PC-9 (cell line): ENCODE results near the gene ENDOG. TPM values are rescaled to one million over a fixed set of nuclear protein-coding genes. Genes with fewer than 3 reads are reported as not detected.

ENCODE experiments used
- BruUV-seq: library from RNA; stranded (reverse); fragments of 400-500 nt; replicated peaks from 2 replicates; lab custom pipeline; 2021; lab: Mats Ljungman, UMichigan
- CTCF ChIA-PET: fragments of 300-600 bp; sonication (Branson Sonifier 250); formaldehyde crosslinking; loops from one replicate; lab custom pipeline; 2022; ENCODE audit warnings: antibody characterized with exemption; lab: Charles Lee
- POLR2A ChIA-PET: fragments of 300-600 bp; sonication (Branson Sonifier 250); formaldehyde crosslinking; loops from one replicate; lab custom pipeline; 2022; ENCODE audit warnings: antibody characterized with exemption; ENCODE audit not compliant: unreplicated experiment; lab: Charles Lee
- DNase-seq, 2 experiments: peaks; one replicate each; pipeline versions ENCODE4 v3.0.0 to v3.0.0-alpha.2; 2015 to 2022; ENCODE audit warnings: mixed read lengths in 1 of 2
- H2AFZ ChIP-seq: fragments of 200-600 bp; sonication (generic); 2 replicates; pipeline ENCODE4 v1.8.1; 2017; ENCODE audit warnings: antibody characterized with exemption
- H3F3A ChIP-seq: fragments of 200-600 bp; sonication (generic); 2 replicates; pipeline ENCODE4 v1.8.1; 2017; ENCODE audit warnings: antibody characterized with exemption, mild to moderate bottlenecking, low read depth; ENCODE audit not compliant: insufficient read depth
- H3K27ac ChIP-seq: fragments of 200-600 bp; sonication (generic); 2 replicates; pipeline ENCODE4 v1.6.1; 2016; ENCODE audit warnings: mixed run types
- H3K27me3 ChIP-seq: fragments of 200-600 bp; sonication (generic); 2 replicates; pipeline ENCODE4 v1.6.1; 2016; ENCODE audit warnings: low read depth, mixed run types; ENCODE audit not compliant: insufficient read depth
- H3K36me3 ChIP-seq: fragments of 200-600 bp; sonication (generic); 2 replicates; pipeline ENCODE4 v1.6.1; 2016; ENCODE audit warnings: low read depth, mixed run types
- H3K4me1 ChIP-seq: fragments of 200-600 bp; sonication (generic); replicated peaks from 2 replicates; pipeline ENCODE4 v1.6.1; 2016; ENCODE audit warnings: mixed run types; ENCODE audit not compliant: insufficient read depth
- H3K4me2 ChIP-seq: fragments of 200-600 bp; sonication (generic); 2 replicates; pipeline ENCODE4 v1.6.1; 2017; ENCODE audit warnings: mixed run types
- H3K4me3 ChIP-seq: fragments of 200-600 bp; sonication (generic); 2 replicates; pipeline ENCODE4 v1.6.1; 2016; ENCODE audit warnings: mixed run types
- H3K79me2 ChIP-seq: fragments of 200-600 bp; sonication (generic); 2 replicates; pipeline ENCODE4 v1.6.1; 2017; ENCODE audit warnings: low read depth, mixed run types
- H3K9me2 ChIP-seq: fragments of 200-600 bp; sonication (generic); 2 replicates; pipeline ENCODE4 v1.8.1; 2017; ENCODE audit warnings: mild to moderate bottlenecking; ENCODE audit not compliant: insufficient read depth
- H3K9me3 ChIP-seq: fragments of 200-600 bp; sonication (generic); 2 replicates; pipeline ENCODE4 v1.8.1; 2016; ENCODE audit warnings: low read depth; ENCODE audit not compliant: insufficient read depth
- H4K20me1 ChIP-seq: fragments of 200-600 bp; sonication (generic); 2 replicates; pipeline ENCODE4 v1.8.1; 2017; ENCODE audit not compliant: insufficient read depth
- EZH2 ChIP-seq: fragments of 200-600 bp; sonication (generic); IDR thresholded peaks from 2 replicates; pipeline ENCODE4 v1.8.0; 2017; ENCODE audit warnings: antibody characterized with exemption, low read depth
- intact Hi-C: fragments of 100-400 bp; cut with micrococcal nuclease; formaldehyde crosslinking; loops from one replicate; pipeline ENCODE4 v1.10.0; 2022; ENCODE audit not compliant: unreplicated experiment
- total RNA-seq: library from RNA; stranded (reverse); gene quantifications from 2 replicates; pipeline ENCODE4 v1.2.3, GENCODE V29; 2021
- TF ChIP-seq, protein P1 (sequence below): fragments of 200-600 bp; sonication (generic); conservative IDR thresholded peaks from 2 replicates; pipeline ENCODE4 v1.6.1; 2017; ENCODE audit warnings: mixed run types, antibody characterized with exemption, mild to moderate bottlenecking, moderate library complexity

The ENDOG gene
- total RNA-seq, 1 experiment from 2014 or later = 28.6 TPM

- BruUV-seq = no TSS peak
- Histone ChIP-seq H4K20me1 (no peaks in the 10 kb centered on the region), H3K9me3 (no peaks in the 10 kb centered on the region), H3K4me3 (no peak overlapping the region), H3K4me1 (no peaks in the 10 kb centered on the region), H3F3A (peaks cover 6% of the 10 kb centered on the region; the same call in 1 of the 2 replicates), H3K27ac (no peak overlapping the region), H3K9me2 (no peaks in the 10 kb centered on the region), H3K27me3 (no peaks in the 10 kb centered on the region), H2AFZ (no peak overlapping the region), H3K79me2 (no peaks in the 10 kb centered on the region), H3K36me3 (no peaks in the 10 kb centered on the region), H3K4me2 (no peak overlapping the region)
- intact Hi-C loops = no loop called here
- TF ChIP-seq, protein P1, sequence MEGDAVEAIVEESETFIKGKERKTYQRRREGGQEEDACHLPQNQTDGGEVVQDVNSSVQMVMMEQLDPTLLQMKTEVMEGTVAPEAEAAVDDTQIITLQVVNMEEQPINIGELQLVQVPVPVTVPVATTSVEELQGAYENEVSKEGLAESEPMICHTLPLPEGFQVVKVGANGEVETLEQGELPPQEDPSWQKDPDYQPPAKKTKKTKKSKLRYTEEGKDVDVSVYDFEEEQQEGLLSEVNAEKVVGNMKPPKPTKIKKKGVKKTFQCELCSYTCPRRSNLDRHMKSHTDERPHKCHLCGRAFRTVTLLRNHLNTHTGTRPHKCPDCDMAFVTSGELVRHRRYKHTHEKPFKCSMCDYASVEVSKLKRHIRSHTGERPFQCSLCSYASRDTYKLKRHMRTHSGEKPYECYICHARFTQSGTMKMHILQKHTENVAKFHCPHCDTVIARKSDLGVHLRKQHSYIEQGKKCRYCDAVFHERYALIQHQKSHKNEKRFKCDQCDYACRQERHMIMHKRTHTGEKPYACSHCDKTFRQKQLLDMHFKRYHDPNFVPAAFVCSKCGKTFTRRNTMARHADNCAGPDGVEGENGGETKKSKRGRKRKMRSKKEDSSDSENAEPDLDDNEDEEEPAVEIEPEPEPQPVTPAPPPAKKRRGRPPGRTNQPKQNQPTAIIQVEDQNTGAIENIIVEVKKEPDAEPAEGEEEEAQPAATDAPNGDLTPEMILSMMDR = no peak
- ChIA-PET CTCF (no interaction called here), POLR2A (no interaction called here)
- no peak for DNase-seq
These were observed 17.2 kb downstream of the ENDOG start for GRCh38 chr9:128835246-128836210.

DNA sequence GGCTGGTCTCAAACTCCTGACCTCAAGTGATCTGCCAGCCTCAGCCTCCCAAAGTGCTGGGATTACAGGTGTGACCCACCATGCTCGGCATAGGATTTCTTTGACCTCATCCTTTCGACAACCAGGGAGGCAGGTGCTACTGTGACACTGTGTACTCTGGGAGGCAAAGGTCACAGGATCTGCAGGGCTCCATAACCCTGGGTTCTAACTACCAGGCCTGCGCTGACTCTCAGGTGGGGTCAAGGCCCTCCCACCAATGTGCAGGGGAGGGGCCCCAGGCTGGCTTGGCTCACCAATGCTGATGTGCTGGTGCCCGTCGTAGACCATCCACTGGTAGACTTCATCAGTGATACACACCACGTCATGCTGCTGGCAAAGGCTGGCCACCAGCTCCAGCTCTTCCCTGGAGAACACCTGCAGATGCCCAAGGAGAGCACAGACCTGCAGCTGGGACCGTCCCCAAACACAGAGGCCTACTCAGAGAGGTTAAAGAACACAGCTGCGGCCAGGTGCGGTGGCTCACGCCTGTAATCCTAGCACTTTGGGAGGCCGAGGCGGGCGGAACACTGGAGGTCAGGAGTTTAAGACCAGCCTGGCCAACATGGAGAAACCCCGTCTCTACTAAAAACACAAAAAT, 18.3 kb downstream of the ENDOG start:
- no TSS peak for BruUV-seq
- Histone ChIP-seq H4K20me1 (no peaks in the 10 kb centered on the region), H3K4me3 (no peak overlapping the region), H3K79me2 (no peaks in the 10 kb centered on the region), H3K4me2 (no peak overlapping the region), H3K9me2 (no peaks in the 10 kb centered on the region), H3K4me1 (no peaks in the 10 kb centered on the region), H3K9me3 (no peaks in the 10 kb centered on the region), H2AFZ (no peak overlapping the region), H3K27me3 (no peaks in the 10 kb centered on the region), H3F3A (0 out of 2 replicates have a peak, but pooled peaks cover 5% of the 10 kb centered on the region), H3K27ac (no peak overlapping the region), H3K36me3 (no peaks in the 10 kb centered on the region)
- ChIA-PET CTCF (no interaction called here), POLR2A (no interaction called here)
- TF ChIP-seq, protein P1 = no peak
- no peak for TF ChIP-seq EZH2
- DNase-seq = no peak
- intact Hi-C loops = no loop called here

DNA sequence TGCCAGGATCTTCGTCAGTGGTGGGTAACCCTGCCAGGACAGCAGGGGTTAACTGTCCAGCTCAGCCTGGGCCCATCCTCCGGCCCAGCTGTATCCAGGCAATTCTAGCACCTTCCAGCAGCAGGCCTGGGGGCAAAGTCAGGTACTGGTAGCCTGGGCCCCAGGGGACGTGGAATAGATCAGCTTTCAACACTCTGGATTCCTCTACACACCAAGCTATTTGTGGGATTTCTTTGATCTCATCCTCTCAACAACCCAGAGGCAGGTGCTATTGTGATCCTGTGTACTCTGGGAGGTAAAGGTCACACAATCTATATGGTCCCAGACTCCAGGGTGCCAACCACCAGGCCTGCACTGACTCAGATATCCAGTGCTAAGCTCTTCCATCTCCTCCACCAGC, 20.0 kb downstream of the ENDOG start:
- Histone ChIP-seq H3K4me1 (no peaks in the 10 kb centered on the region), H3K27ac (no peak overlapping the region), H3K79me2 (no peaks in the 10 kb centered on the region), H3K4me3 (no peak overlapping the region), H3K9me2 (no peaks in the 10 kb centered on the region), H3K4me2 (no peak overlapping the region), H3K36me3 (no peaks in the 10 kb centered on the region), H3K27me3 (no peaks in the 10 kb centered on the region), H3K9me3 (no peaks in the 10 kb centered on the region), H3F3A (0 out of 2 replicates have a peak, but pooled peaks cover 5% of the 10 kb centered on the region), H2AFZ (no peak overlapping the region), H4K20me1 (no peaks in the 10 kb centered on the region)
- ChIA-PET CTCF (no interaction called here), POLR2A (interaction anchor here (0.6 kb wide), 1 partner anchor 9 kb away, joined by 11 read pairs; the partner anchor contains the start of gene SPOUT1)
- DNase-seq = no peak
- TF ChIP-seq, protein P1 = no peak
- TF ChIP-seq EZH2 = no peak
- BruUV-seq = no TSS peak
- intact Hi-C loops = no loop called here
